Spleen (tissue), 7 donors: ENCODE results near the gene CTNNBL1.
"Not testable (repeated sequence)": the region's sequence is repeated elsewhere in the genome, so short reads cannot be mapped to it uniquely, and the experiment has no call there.

ENCODE experiments used
- POLR2A ChIP-seq, 3 donors: fragments of 450-650 bp; IDR thresholded peaks; one replicate each; pipeline ENCODE4 v1.5.1; 2017; ENCODE audit warnings: antibody characterized with exemption in 3 of 3, mild to moderate bottlenecking in 1 of 3
- POLR2AphosphoS5 ChIP-seq, 3 donors: sonication (generic); formaldehyde crosslinking; IDR thresholded peaks; one replicate each; pipeline ENCODE4 v1.5.1; 2017; ENCODE audit warnings: antibody characterized with exemption in 3 of 3
- TF ChIP-seq, protein P1 (sequence below), 11 experiments: fragments of 200-600 bp in 7 of 11; fragments of 450-650 bp in 4 of 11; sonication (generic) in 4 of 11; IDR thresholded peaks in 8 of 11; conservative IDR thresholded peaks in 3 of 11; 1 replicate in 7 of 11; 2 replicates in 4 of 11; pipeline versions ENCODE4 v1.4.0 to v1.8.0; 2016 to 2021; ENCODE audit warnings: antibody characterized with exemption in 11 of 11, inconsistent platforms in 4 of 11, mild to moderate bottlenecking in 1 of 11
- donor health status: DM: no; HTN: no; CAD: no; lungs with moderate emphysema.
- donor health status: DM: no; HTN: no; CAD: no.
- donor health status: DM: no; HTN: no; CAD: no.

DNA sequence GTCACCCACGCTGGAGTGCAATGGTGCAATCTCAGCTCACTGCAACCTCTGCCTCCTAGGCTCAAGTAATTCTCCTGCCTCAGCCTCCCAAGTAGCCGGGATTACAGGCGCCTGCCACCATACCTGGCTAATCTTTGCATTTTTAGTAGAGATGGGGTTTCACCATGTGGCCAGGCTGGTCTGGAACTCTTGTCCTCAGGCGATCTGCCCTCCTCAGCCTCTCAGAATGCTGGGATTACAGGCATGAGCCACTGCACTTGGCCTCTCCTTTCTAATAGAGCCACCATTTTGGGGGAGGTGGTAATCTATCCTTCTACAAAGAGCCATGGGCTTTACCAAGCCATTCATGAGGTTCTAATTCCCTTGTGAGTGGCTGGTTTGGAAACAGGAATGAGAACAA, 14.1 kb upstream of the CTNNBL1 start:
- not testable (repeated sequence) for TF ChIP-seq POLR2A, POLR2AphosphoS5 (IDR thresholded peaks at IDR 0.05)
- TF ChIP-seq, protein P1, sequence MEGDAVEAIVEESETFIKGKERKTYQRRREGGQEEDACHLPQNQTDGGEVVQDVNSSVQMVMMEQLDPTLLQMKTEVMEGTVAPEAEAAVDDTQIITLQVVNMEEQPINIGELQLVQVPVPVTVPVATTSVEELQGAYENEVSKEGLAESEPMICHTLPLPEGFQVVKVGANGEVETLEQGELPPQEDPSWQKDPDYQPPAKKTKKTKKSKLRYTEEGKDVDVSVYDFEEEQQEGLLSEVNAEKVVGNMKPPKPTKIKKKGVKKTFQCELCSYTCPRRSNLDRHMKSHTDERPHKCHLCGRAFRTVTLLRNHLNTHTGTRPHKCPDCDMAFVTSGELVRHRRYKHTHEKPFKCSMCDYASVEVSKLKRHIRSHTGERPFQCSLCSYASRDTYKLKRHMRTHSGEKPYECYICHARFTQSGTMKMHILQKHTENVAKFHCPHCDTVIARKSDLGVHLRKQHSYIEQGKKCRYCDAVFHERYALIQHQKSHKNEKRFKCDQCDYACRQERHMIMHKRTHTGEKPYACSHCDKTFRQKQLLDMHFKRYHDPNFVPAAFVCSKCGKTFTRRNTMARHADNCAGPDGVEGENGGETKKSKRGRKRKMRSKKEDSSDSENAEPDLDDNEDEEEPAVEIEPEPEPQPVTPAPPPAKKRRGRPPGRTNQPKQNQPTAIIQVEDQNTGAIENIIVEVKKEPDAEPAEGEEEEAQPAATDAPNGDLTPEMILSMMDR (IDR thresholded peaks at IDR 0.05 in 8 of 11, conservative IDR thresholded peaks at IDR 0.05 in 3 of 11), result not testable (repeated sequence)
